ENCODE data around the gene EMID1. TPM values are rescaled to one million over a fixed set of nuclear protein-coding genes. Genes with fewer than 3 reads are reported as not detected.

EMID1 gene
- total RNA-seq, 2 experiments from 2014 or later, result not detected

DNA sequence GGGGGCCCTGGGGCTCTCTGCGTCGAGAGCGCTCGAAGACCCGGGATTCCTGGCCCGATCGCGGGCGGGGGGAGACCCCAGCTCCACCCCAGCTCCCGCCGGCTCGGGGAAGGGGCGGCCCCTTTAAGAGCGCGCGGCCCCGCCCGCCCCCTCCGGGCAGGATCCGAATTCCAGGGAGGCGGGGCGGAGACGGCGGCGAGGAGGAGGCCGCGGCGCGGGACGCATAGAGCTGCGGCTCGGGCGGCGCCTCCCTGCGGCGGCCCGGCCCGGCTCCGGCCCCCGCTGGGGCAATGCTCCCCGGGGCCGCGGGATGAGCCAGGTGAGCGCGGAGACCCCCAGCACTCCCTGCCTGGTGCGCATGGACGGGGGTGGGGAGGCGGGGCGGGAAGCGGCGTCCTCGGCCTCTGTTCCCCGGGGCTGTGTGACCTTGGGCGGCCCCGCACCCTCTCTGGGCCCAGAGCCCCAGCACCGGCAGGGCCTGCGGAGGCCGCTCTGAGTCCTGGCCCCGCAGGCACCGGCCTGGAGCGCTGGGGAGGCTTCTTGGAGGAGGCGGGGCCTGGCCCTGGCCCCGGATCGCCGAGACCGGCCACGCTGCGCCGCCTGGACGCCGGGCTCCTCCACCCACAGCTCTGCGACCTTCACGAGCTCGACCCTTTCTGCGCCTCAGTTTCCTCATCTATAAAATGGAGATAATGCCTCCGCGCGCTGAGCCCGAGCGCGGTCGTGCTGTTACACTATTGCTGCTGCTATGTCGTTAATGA is 101.3 kb downstream of the EMID1 start:
- ChIA-PET CTCF (ENCODE audit: unreplicated experiment) (no interaction called here), POLR2A (no interaction called here)
- Histone ChIP-seq H3K4me1 (ENCODE audit: insufficient read depth, low read length, poor library complexity, severe bottlenecking) (peaks cover 8% of the 10 kb centered on the region), H4K20me1 (ENCODE audit: insufficient read depth, low read length) (no peaks in the 10 kb centered on the region), H2AFZ (ENCODE audit: low read length) (no peak overlapping the region), H3K79me2 (ENCODE audit: insufficient read depth, low read depth, low read length) (no peaks in the 10 kb centered on the region), H3K36me3 (ENCODE audit: insufficient read depth, low read length) (no peaks in the 10 kb centered on the region), H3K4me2 (ENCODE audit: low read length) (no peak overlapping the region), H3K9me2 (ENCODE audit: insufficient read depth, low read length) (no peaks in the 10 kb centered on the region), H3K4me3 (ENCODE audit: low read depth, low read length, poor library complexity, severe bottlenecking) (no peak overlapping the region), H3K27ac (ENCODE audit: low read depth, low read length, poor library complexity, severe bottlenecking) (no peak overlapping the region), H3K9me3 (ENCODE audit: low read length) (no peaks in the 10 kb centered on the region)
- DNase-seq (ENCODE audit: low spot score), result no peak
- no peak for TF ChIP-seq EZH2phosphoT487 (IDR thresholded peaks at IDR 0.05; ENCODE audit: borderline replicate concordance, low read depth, low read length)
- TF ChIP-seq, protein P1, sequence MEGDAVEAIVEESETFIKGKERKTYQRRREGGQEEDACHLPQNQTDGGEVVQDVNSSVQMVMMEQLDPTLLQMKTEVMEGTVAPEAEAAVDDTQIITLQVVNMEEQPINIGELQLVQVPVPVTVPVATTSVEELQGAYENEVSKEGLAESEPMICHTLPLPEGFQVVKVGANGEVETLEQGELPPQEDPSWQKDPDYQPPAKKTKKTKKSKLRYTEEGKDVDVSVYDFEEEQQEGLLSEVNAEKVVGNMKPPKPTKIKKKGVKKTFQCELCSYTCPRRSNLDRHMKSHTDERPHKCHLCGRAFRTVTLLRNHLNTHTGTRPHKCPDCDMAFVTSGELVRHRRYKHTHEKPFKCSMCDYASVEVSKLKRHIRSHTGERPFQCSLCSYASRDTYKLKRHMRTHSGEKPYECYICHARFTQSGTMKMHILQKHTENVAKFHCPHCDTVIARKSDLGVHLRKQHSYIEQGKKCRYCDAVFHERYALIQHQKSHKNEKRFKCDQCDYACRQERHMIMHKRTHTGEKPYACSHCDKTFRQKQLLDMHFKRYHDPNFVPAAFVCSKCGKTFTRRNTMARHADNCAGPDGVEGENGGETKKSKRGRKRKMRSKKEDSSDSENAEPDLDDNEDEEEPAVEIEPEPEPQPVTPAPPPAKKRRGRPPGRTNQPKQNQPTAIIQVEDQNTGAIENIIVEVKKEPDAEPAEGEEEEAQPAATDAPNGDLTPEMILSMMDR (conservative IDR thresholded peaks at IDR 0.05; ENCODE audit: low read length), result no peak
- intact Hi-C loops (cut with micrococcal nuclease; ENCODE audit: unreplicated experiment), result loop anchor here (10.0 kb wide), 1 partner anchor 218 kb away; no protein-coding TSS in a partner anchor
- BruUV-seq (replicated peaks), result no TSS peak

DNA sequence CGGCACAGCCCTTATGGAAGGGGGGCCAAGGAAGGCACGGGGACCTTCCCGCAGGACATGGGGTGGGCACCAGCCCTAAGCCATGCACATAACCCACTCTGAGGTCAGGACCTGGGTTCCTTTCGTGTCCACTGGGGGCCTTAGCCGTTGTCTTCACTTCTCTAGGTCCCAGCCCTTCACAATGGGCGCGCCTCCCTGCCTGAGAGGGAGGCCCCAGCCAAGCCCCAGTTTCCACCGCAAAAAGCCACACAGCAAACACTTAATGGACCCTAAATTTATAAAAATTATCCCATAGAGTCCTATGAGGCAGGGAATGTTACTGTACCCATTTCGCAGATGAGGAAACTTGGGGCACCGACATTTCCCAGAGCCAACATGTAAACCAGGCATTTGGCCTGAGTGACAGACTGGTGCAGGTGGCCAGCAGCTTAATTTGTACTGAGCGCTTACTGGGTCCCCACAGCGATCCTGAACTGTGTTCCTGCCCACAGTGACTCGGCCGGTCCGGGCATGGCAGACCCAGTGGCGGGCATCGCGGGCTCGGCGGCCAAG is 102.0 kb downstream of the EMID1 start:
- no TSS peak for BruUV-seq (replicated peaks)
- no peaks in the 10 kb centered on the region for H3K79me2 ChIP-seq (ENCODE audit: insufficient read depth, low read depth, low read length)
- H3K4me3 ChIP-seq (ENCODE audit: low read depth, low read length, poor library complexity, severe bottlenecking), result no peak overlapping the region
- no peak for DNase-seq (ENCODE audit: low spot score)
- intact Hi-C loops (cut with micrococcal nuclease; ENCODE audit: unreplicated experiment), result loop anchor here (10.0 kb wide), 1 partner anchor 217 kb away; no protein-coding TSS in a partner anchor
- H3K4me1 ChIP-seq (ENCODE audit: insufficient read depth, low read length, poor library complexity, severe bottlenecking), result peaks cover 8% of the 10 kb centered on the region
- H3K4me2 ChIP-seq (ENCODE audit: low read length), result no peak overlapping the region
- ChIA-PET CTCF (ENCODE audit: unreplicated experiment) (no interaction called here), POLR2A (no interaction called here)
- H2AFZ ChIP-seq (ENCODE audit: low read length), result no peak overlapping the region
- no peaks in the 10 kb centered on the region for H4K20me1 ChIP-seq (ENCODE audit: insufficient read depth, low read length)
- no peaks in the 10 kb centered on the region for H3K9me3 ChIP-seq (ENCODE audit: low read length)
- TF ChIP-seq, protein P1 (conservative IDR thresholded peaks at IDR 0.05; ENCODE audit: low read length), result no peak
- no peak for TF ChIP-seq EZH2phosphoT487 (IDR thresholded peaks at IDR 0.05; ENCODE audit: borderline replicate concordance, low read depth, low read length)
- no peaks in the 10 kb centered on the region for H3K36me3 ChIP-seq (ENCODE audit: insufficient read depth, low read length)
- H3K27ac ChIP-seq (ENCODE audit: low read depth, low read length, poor library complexity, severe bottlenecking), result no peak overlapping the region
- no peaks in the 10 kb centered on the region for H3K9me2 ChIP-seq (ENCODE audit: insufficient read depth, low read length)
